ENCODE results near the gene SPG7.

The SPG7 gene

DNA sequence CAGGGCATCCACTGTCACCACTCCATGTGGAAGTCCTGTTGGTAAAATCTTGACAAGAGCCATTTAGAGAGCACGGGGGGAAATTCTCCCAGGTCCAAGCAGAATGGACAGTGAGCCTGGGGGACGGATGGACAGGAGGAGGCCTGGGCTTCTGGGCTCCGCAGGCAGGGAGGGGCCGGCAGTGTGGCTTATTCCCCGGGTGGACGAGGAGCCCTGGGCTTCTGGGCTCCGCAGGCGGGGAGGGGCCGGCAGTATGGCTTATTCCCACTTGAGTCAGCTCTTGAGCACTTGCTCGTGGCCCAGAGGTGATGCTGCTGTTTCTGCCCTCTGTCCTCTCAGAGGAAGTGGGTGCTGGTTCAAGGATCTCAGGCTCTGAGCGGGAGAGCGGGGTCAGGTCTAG lies 30.1 kb downstream of the SPG7 start:
- H3K4me3 ChIP-seq (replicated peaks; ENCODE audit: insufficient read depth, low read length), result no peak overlapping the region
- H3K27me3 ChIP-seq (ENCODE audit: insufficient read depth, poor library complexity, severe bottlenecking), result no peaks in the 10 kb centered on the region
- no peak overlapping the region for H3K27ac ChIP-seq (replicated peaks)
- TF ChIP-seq POLR2AphosphoS5 (IDR thresholded peaks at IDR 0.05; ENCODE audit: low read depth) (no peak), SPI1 (IDR thresholded peaks at IDR 0.05; ENCODE audit: borderline replicate concordance, low read depth) (no peak), GABPA (IDR thresholded peaks at IDR 0.05; ENCODE audit: low read depth) (no peak), REST (IDR thresholded peaks at IDR 0.05; ENCODE audit: insufficient replicate concordance, low read depth) (no peak), CTCF (IDR thresholded peaks at IDR 0.05; ENCODE audit: insufficient read depth, low read length) (no peak)
- DNase-seq (ENCODE audit: low read depth in 1 of 2, low spot score in 1 of 2), result no peak

- Histone ChIP-seq H3K27ac (replicated peaks) (no peak overlapping the region), H3K4me3 (replicated peaks; ENCODE audit: insufficient read depth, low read length) (no peak overlapping the region), H3K27me3 (ENCODE audit: insufficient read depth, poor library complexity, severe bottlenecking) (no peaks in the 10 kb centered on the region)
- TF ChIP-seq GABPA (IDR thresholded peaks at IDR 0.05; ENCODE audit: low read depth), result no peak
- no peak for TF ChIP-seq SPI1 (IDR thresholded peaks at IDR 0.05; ENCODE audit: borderline replicate concordance, low read depth)
- no peak for DNase-seq (ENCODE audit: low read depth in 1 of 2, low spot score in 1 of 2)
These were observed 32.4 kb downstream of the SPG7 start for GRCh38 chr16:89540557-89540956.

GRCh38 chr16:89541792-89542191 lies 33.6 kb downstream of the SPG7 start:
- no peak overlapping the region for H3K4me3 ChIP-seq (replicated peaks; ENCODE audit: insufficient read depth, low read length)
- no peak for TF ChIP-seq GABPA (IDR thresholded peaks at IDR 0.05; ENCODE audit: low read depth)
- TF ChIP-seq SPI1 (IDR thresholded peaks at IDR 0.05; ENCODE audit: borderline replicate concordance, low read depth), result no peak
- TF ChIP-seq REST (IDR thresholded peaks at IDR 0.05; ENCODE audit: insufficient replicate concordance, low read depth), result no peak
- TF ChIP-seq POLR2AphosphoS5 (IDR thresholded peaks at IDR 0.05; ENCODE audit: low read depth), result no peak
- TF ChIP-seq CTCF (IDR thresholded peaks at IDR 0.05; ENCODE audit: insufficient read depth, low read length), result no peak
- no peak overlapping the region for H3K27ac ChIP-seq (replicated peaks)
- H3K27me3 ChIP-seq (ENCODE audit: insufficient read depth, poor library complexity, severe bottlenecking), result no peaks in the 10 kb centered on the region
- no peak for DNase-seq (ENCODE audit: low read depth in 1 of 2, low spot score in 1 of 2)

GRCh38 chr16:89544113-89544512 lies 35.9 kb downstream of the SPG7 start:
- H3K27ac ChIP-seq (replicated peaks), result no peak overlapping the region

More at GRCh38 chr16:89544113-89544512, 35.9 kb downstream of the SPG7 start:
- no peak for DNase-seq (ENCODE audit: low read depth in 1 of 2, low spot score in 1 of 2)
- TF ChIP-seq REST (IDR thresholded peaks at IDR 0.05; ENCODE audit: insufficient replicate concordance, low read depth) (no peak), POLR2AphosphoS5 (IDR thresholded peaks at IDR 0.05; ENCODE audit: low read depth) (no peak), CTCF (IDR thresholded peaks at IDR 0.05; ENCODE audit: insufficient read depth, low read length) (no peak), SPI1 (IDR thresholded peaks at IDR 0.05; ENCODE audit: borderline replicate concordance, low read depth) (no peak), GABPA (IDR thresholded peaks at IDR 0.05; ENCODE audit: low read depth) (no peak)
- Histone ChIP-seq H3K4me3 (replicated peaks; ENCODE audit: insufficient read depth, low read length) (no peak overlapping the region), H3K27me3 (ENCODE audit: insufficient read depth, poor library complexity, severe bottlenecking) (no peaks in the 10 kb centered on the region)

All from HL-60 (cell line).